Glutamatergic neuron (in vitro differentiated cells): ENCODE results near the gene CCDC146. TPM values are rescaled to one million over a fixed set of nuclear protein-coding genes. Genes with fewer than 3 reads are reported as not detected.
"Not testable (repeated sequence)": the region's sequence is repeated elsewhere in the genome, so short reads cannot be mapped to it uniquely, and the experiment has no call there.

Experiments used
- DNase-seq: peaks from one replicate; pipeline ENCODE4 v3.0.0; 2022
- H3K27ac Mint-ChIP-seq: one replicate; pipeline ENCODE4 v1.8.0; 2020; ENCODE audit warnings: mild to moderate bottlenecking, mixed read lengths, inconsistent platforms; ENCODE audit not compliant: unreplicated experiment
- H3K27me3 Mint-ChIP-seq: one replicate; pipeline ENCODE4 v1.8.0; 2020; ENCODE audit warnings: mild to moderate bottlenecking, moderate library complexity, mixed read lengths, inconsistent platforms; ENCODE audit not compliant: unreplicated experiment
- H3K36me3 Mint-ChIP-seq: one replicate; pipeline ENCODE4 v1.8.0; 2020; ENCODE audit warnings: mild to moderate bottlenecking, mixed read lengths, inconsistent platforms; ENCODE audit not compliant: unreplicated experiment
- H3K4me1 Mint-ChIP-seq: one replicate; pipeline ENCODE4 v1.8.0; 2020; ENCODE audit warnings: mild to moderate bottlenecking, low read depth, mixed read lengths, inconsistent platforms; ENCODE audit not compliant: unreplicated experiment
- H3K4me3 Mint-ChIP-seq: one replicate; pipeline ENCODE4 v1.8.0; 2020; ENCODE audit warnings: mild to moderate bottlenecking, mixed read lengths, inconsistent platforms; ENCODE audit not compliant: unreplicated experiment
- H3K9me3 Mint-ChIP-seq: one replicate; pipeline ENCODE4 v1.8.0; 2020; ENCODE audit warnings: mild to moderate bottlenecking, moderate library complexity, mixed read lengths, inconsistent platforms; ENCODE audit not compliant: unreplicated experiment
- total RNA-seq: library from RNA; stranded (reverse); fragmentation: NEBNext Ultra II Directional; extraction: Animal tissue kit (Norgen Biotek cat#: 25700); gene quantifications from one replicate; pipeline ENCODE4 v1.2.1, GENCODE V29; 2021; ENCODE audit not compliant: unreplicated experiment
- TF ChIP-seq, protein P1 (sequence below): fragments of 200-600 bp; sonication (generic); IDR thresholded peaks from one replicate; pipeline ENCODE4 v1.5.0; 2021; ENCODE audit not compliant: partially characterized antibody, unreplicated experiment

CCDC146 gene
- total RNA-seq, 1 donor from 2014 or later: 3.7 TPM

GRCh38 chr7:77330169-77330882 is 207.9 kb downstream of the CCDC146 start:
- peaks cover 4% of the 10 kb centered on the region for H3K9me3 Mint-ChIP-seq
- H3K36me3 Mint-ChIP-seq: no peaks in the 10 kb centered on the region
- no peak for DNase-seq
- peaks cover 16% of the 10 kb centered on the region for H3K4me1 Mint-ChIP-seq
- H3K27ac Mint-ChIP-seq: no peak overlapping the region
- H3K27me3 Mint-ChIP-seq: no peaks in the 10 kb centered on the region
- no peak overlapping the region for H3K4me3 Mint-ChIP-seq
- TF ChIP-seq, protein P1, sequence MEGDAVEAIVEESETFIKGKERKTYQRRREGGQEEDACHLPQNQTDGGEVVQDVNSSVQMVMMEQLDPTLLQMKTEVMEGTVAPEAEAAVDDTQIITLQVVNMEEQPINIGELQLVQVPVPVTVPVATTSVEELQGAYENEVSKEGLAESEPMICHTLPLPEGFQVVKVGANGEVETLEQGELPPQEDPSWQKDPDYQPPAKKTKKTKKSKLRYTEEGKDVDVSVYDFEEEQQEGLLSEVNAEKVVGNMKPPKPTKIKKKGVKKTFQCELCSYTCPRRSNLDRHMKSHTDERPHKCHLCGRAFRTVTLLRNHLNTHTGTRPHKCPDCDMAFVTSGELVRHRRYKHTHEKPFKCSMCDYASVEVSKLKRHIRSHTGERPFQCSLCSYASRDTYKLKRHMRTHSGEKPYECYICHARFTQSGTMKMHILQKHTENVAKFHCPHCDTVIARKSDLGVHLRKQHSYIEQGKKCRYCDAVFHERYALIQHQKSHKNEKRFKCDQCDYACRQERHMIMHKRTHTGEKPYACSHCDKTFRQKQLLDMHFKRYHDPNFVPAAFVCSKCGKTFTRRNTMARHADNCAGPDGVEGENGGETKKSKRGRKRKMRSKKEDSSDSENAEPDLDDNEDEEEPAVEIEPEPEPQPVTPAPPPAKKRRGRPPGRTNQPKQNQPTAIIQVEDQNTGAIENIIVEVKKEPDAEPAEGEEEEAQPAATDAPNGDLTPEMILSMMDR: no peak

DNA sequence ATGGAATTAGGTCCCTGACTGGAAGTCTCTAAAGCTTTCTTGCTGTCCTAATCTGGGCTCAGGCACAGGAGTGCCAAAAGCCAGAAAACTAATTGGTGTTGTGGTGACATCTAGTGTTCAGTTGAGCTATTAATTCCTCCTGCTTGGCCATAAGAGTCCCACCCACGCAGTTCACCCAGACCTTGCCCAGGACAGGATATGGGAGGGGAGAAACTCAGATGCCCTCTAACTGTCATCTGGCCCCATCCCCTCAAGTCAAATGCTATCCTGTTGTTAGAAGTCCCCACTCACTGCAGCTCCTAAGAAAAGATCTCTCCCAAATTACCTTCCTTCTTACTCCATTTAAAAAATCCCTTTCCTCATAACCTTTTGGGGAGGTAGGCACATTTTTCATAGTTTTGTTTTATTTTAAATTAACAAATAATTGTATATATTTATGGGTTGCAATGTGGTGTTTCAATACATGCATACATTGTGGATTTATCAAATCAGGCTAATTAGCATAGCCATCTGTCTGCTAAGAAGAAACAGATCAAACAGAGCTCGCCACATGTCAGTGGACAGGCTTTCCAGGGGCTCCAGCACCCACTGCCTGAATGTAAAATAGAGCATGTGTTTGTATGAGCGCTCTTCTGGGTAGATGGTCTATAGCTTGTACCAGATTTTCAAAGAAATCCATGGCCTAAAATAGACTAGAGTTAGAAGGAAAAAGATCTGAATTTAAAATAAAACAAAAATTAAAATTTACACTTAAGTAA is 209.7 kb downstream of the CCDC146 start:
- H3K27ac Mint-ChIP-seq: peak overlapping the region; percentile 90
- H3K27me3 Mint-ChIP-seq: no peaks in the 10 kb centered on the region
- no peaks in the 10 kb centered on the region for H3K36me3 Mint-ChIP-seq
- TF ChIP-seq, protein P1: peak; percentile 49
- peak; percentile 62 for DNase-seq
- peak overlapping the region; percentile 35 for H3K4me3 Mint-ChIP-seq
- H3K4me1 Mint-ChIP-seq: peaks cover 16% of the 10 kb centered on the region
- peaks cover 4% of the 10 kb centered on the region for H3K9me3 Mint-ChIP-seq

DNA sequence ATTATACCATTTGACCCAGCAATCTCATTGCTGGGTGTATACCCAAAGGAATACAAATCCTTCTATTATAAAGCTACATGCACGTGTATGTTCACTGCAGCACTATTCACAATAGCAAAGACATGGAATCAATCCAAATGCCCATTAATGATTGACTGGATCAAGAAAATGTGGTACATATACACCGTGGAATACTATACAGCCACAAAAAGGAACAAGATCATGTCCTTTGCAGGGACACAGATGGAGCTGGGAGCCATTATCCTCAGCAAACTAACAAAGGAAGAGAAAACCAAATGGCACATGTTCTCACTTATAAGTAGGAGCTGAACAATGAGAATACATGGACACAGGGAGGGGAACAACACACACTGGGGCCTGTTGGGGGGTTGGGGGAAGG is 211.6 kb downstream of the CCDC146 start:
- not testable (repeated sequence) for H3K4me3 Mint-ChIP-seq, H3K27ac Mint-ChIP-seq, H3K27me3 Mint-ChIP-seq, H3K36me3 Mint-ChIP-seq, H3K9me3 Mint-ChIP-seq, DNase-seq
- peaks cover 16% of the 10 kb centered on the region for H3K4me1 Mint-ChIP-seq

GRCh38 chr7:77335581-77335980 is 213.2 kb downstream of the CCDC146 start:
- Mint-ChIP-seq H3K4me3 (no peak overlapping the region), H3K4me1 (peaks cover 8% of the 10 kb centered on the region), H3K36me3 (peaks cover 7% of the 10 kb centered on the region), H3K27ac (no peak overlapping the region), H3K27me3 (no peaks in the 10 kb centered on the region), H3K9me3 (peaks cover 6% of the 10 kb centered on the region)
- TF ChIP-seq, protein P1: no peak
- no peak for DNase-seq

- Mint-ChIP-seq H3K27ac (no peak overlapping the region), H3K4me1 (peaks cover 2% of the 10 kb centered on the region), H3K27me3 (no peaks in the 10 kb centered on the region), H3K9me3 (peaks cover 3% of the 10 kb centered on the region), H3K36me3 (peaks cover 8% of the 10 kb centered on the region), H3K4me3 (no peak overlapping the region)
- TF ChIP-seq, protein P1: no peak
- DNase-seq: no peak
These were observed 215.1 kb downstream of the CCDC146 start for GRCh38 chr7:77337456-77337990.
